Vagina (tissue), 2 donors: ENCODE measurements around the gene CCDC89.

Source experiments
- POLR2A ChIP-seq, 2 donors: fragments of 450-650 bp; IDR thresholded peaks; one replicate each; pipeline ENCODE4 v1.6.1; 2017; ENCODE audit warnings: antibody characterized with exemption in 2 of 2, mild to moderate bottlenecking in 2 of 2, moderate library complexity in 2 of 2
- POLR2AphosphoS5 ChIP-seq, 2 donors: sonication (generic); formaldehyde crosslinking; IDR thresholded peaks; one replicate each; pipeline ENCODE4 v1.9.0; 2017; ENCODE audit warnings: antibody characterized with exemption in 2 of 2, mild to moderate bottlenecking in 2 of 2, low read depth in 1 of 2; ENCODE audit not compliant: insufficient read depth in 1 of 2
- TF ChIP-seq, protein P1 (sequence below), 3 experiments: fragments of 450-650 bp in 2 of 3; fragments of 200-600 bp in 1 of 3; sonication (generic) in 1 of 3; IDR thresholded peaks; one replicate each; pipeline ENCODE4 v1.5.1; 2017 to 2019; ENCODE audit warnings: antibody characterized with exemption in 3 of 3, mild to moderate bottlenecking in 2 of 3, moderate library complexity in 2 of 3

DNA sequence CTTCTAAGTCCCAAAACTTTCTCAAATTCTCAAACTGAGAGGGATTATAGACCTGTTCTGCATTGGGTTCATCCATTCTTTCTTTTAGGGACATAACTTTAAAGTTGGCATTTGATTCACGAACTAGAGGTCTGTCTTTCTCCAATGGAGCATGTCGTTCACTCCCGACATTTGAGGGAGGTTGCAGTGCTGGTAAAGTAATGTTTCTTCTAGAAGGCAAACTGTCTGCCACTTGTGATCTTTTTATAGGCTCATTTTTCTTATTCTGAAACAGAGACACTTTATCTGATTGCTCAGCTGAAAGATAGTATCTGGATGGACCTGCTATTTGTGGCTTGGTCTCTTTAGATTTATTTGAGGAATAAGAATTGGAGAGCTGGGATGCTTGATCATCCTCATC lies 40.4 kb upstream of the CCDC89 start:
- TF ChIP-seq POLR2AphosphoS5 (IDR thresholded peaks at IDR 0.05; ENCODE audit: insufficient read depth in 1 of 2, low read depth in 1 of 2) (no peak), POLR2A (IDR thresholded peaks at IDR 0.05) (no peak)
- TF ChIP-seq, protein P1, sequence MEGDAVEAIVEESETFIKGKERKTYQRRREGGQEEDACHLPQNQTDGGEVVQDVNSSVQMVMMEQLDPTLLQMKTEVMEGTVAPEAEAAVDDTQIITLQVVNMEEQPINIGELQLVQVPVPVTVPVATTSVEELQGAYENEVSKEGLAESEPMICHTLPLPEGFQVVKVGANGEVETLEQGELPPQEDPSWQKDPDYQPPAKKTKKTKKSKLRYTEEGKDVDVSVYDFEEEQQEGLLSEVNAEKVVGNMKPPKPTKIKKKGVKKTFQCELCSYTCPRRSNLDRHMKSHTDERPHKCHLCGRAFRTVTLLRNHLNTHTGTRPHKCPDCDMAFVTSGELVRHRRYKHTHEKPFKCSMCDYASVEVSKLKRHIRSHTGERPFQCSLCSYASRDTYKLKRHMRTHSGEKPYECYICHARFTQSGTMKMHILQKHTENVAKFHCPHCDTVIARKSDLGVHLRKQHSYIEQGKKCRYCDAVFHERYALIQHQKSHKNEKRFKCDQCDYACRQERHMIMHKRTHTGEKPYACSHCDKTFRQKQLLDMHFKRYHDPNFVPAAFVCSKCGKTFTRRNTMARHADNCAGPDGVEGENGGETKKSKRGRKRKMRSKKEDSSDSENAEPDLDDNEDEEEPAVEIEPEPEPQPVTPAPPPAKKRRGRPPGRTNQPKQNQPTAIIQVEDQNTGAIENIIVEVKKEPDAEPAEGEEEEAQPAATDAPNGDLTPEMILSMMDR (IDR thresholded peaks at IDR 0.05), result no peak
